Lower leg skin (tissue), 3 donors: ENCODE data around the gene VPS39.

ENCODE experiments used
- CTCF ChIP-seq, 3 donors: fragments of 450-650 bp; IDR thresholded peaks; one replicate each; pipeline ENCODE4 v1.5.1; 2016; ENCODE audit warnings: antibody characterized with exemption in 3 of 3, mild to moderate bottlenecking in 3 of 3, moderate library complexity in 2 of 3
- POLR2A ChIP-seq, 2 donors: fragments of 450-650 bp; IDR thresholded peaks; one replicate each; pipeline ENCODE4 v1.6.1; 2016 to 2017; ENCODE audit warnings: antibody characterized with exemption in 2 of 2, mild to moderate bottlenecking in 1 of 2, moderate library complexity in 1 of 2

DNA sequence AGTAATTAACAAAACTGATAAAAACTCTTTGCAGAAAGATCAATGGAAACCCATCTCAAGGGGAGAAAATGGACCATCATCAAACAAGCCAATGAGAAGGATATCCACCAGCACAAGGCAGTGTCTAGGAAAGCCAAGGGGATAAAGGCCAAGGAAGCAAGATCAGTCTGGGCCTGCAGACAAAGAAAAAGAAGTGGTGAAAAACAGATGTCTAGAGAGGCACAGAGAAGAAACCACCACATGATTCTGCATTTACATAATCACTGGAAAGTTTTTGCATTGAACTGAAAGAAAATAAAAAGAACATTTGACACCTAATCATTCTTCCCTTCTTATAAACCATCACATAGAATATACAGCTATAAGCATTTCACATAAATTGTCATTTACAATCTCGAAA is 23.0 kb upstream of the VPS39 start:
- TF ChIP-seq CTCF (IDR thresholded peaks at IDR 0.05), result no peak
- no peak for TF ChIP-seq POLR2A (IDR thresholded peaks at IDR 0.05)
